ENCODE results near the gene BRAF. TPM values are rescaled to one million over a fixed set of nuclear protein-coding genes. Genes with fewer than 3 reads are reported as not detected.

The BRAF gene
- total RNA-seq, 1 experiment from 2014 or later, result 29.7 TPM

GRCh38 chr7:140723574-140723973 lies 201.2 kb downstream of the BRAF start (continued):
- TF ChIP-seq TCF7L2 (IDR thresholded peaks at IDR 0.05; ENCODE audit: borderline replicate concordance, extremely low read depth, insufficient read depth, insufficient read length), result no peak
- TF ChIP-seq SIN3A (IDR thresholded peaks at IDR 0.05; ENCODE audit: low read depth), result no peak
- no peak for TF ChIP-seq EZH2phosphoT487 (IDR thresholded peaks at IDR 0.05; ENCODE audit: borderline replicate concordance)
- TF ChIP-seq FOSL1 (IDR thresholded peaks at IDR 0.05; ENCODE audit: low read depth), result no peak
- no peak for TF ChIP-seq CEBPB (IDR thresholded peaks at IDR 0.05; ENCODE audit: low read depth)

- no peak for TF ChIP-seq SIN3A (IDR thresholded peaks at IDR 0.05; ENCODE audit: low read depth)
- TF ChIP-seq ZFX (IDR thresholded peaks at IDR 0.05), result no peak
- TF ChIP-seq YY1 (IDR thresholded peaks at IDR 0.05; ENCODE audit: extremely low read depth, insufficient replicate concordance, low read depth, low read length), result no peak
- ChIA-PET POLR2A (no interaction called here), RAD21 (ENCODE audit: low non-redundant PET in 1 of 2, low total read pairs in 2 of 2, uncharacterized antibody in 2 of 2, unreplicated experiment in 2 of 2) (no interaction called here), CTCF (no interaction called here)
- H3K4me3 ChIP-seq (replicated peaks in 1 of 2; ENCODE audit: low read depth in 1 of 2, low read length in 2 of 2), result no peak overlapping the region
- no peaks in the 10 kb centered on the region for H3K27me3 ChIP-seq (ENCODE audit: insufficient read depth, low read length)
- no peak for ATAC-seq
- H3K27ac ChIP-seq (ENCODE audit: low read depth, low read length), result no peak overlapping the region
- no peaks in the 10 kb centered on the region for H3K9me3 ChIP-seq (ENCODE audit: control insufficient read depth in 1 of 2, insufficient read depth in 1 of 2, low read depth in 1 of 2, low read length in 2 of 2)
- H3K4me2 ChIP-seq (ENCODE audit: low read length), result no peak overlapping the region
- H4K20me1 ChIP-seq (ENCODE audit: insufficient read depth), result no peaks in the 10 kb centered on the region
- no peak for DNase-seq (ENCODE audit: low read depth, low spot score)
- H3K36me3 ChIP-seq (ENCODE audit: control insufficient read depth in 1 of 2, insufficient read depth in 2 of 2, low read length in 2 of 2), result no peaks in the 10 kb centered on the region
- no peaks in the 10 kb centered on the region for H3K79me2 ChIP-seq (ENCODE audit: insufficient read depth, low read length)
- no peak overlapping the region for H2AFZ ChIP-seq (ENCODE audit: low read depth, low read length, poor library complexity, severe bottlenecking)
- no peak overlapping the region for H3K9ac ChIP-seq (ENCODE audit: low read length)
- BruUV-seq (replicated peaks), result no TSS peak
- no peaks in the 10 kb centered on the region for H3K9me2 ChIP-seq (ENCODE audit: insufficient read depth)
- H3K4me1 ChIP-seq (ENCODE audit: control insufficient read depth in 1 of 2, insufficient read depth in 2 of 2, low read length in 2 of 2), result no peaks in the 10 kb centered on the region
- intact Hi-C loops (cut with micrococcal nuclease), result no loop called here
These were observed 201.7 kb downstream of the BRAF start for GRCh38 chr7:140723006-140723405.

- BruUV-seq (replicated peaks), result no TSS peak
- no peak overlapping the region for H3K9ac ChIP-seq (ENCODE audit: low read length)
- no peak overlapping the region for H3K4me2 ChIP-seq (ENCODE audit: low read length)
- H3K9me3 ChIP-seq (ENCODE audit: control insufficient read depth in 1 of 2, insufficient read depth in 1 of 2, low read depth in 1 of 2, low read length in 2 of 2), result no peaks in the 10 kb centered on the region
- H3K9me2 ChIP-seq (ENCODE audit: insufficient read depth), result no peaks in the 10 kb centered on the region
- H4K20me1 ChIP-seq (ENCODE audit: insufficient read depth), result no peaks in the 10 kb centered on the region
- ChIA-PET RAD21 (ENCODE audit: low non-redundant PET in 1 of 2, low total read pairs in 2 of 2, uncharacterized antibody in 2 of 2, unreplicated experiment in 2 of 2) (no interaction called here), CTCF (no interaction called here), POLR2A (no interaction called here)
- no peaks in the 10 kb centered on the region for H3K36me3 ChIP-seq (ENCODE audit: control insufficient read depth in 1 of 2, insufficient read depth in 2 of 2, low read length in 2 of 2)
- H3K4me1 ChIP-seq (ENCODE audit: control insufficient read depth in 1 of 2, insufficient read depth in 2 of 2, low read length in 2 of 2), result no peaks in the 10 kb centered on the region
- no peaks in the 10 kb centered on the region for H3K27me3 ChIP-seq (ENCODE audit: insufficient read depth, low read length)
- H3K4me3 ChIP-seq (replicated peaks in 1 of 2; ENCODE audit: low read depth in 1 of 2, low read length in 2 of 2), result no peak overlapping the region
- no peak overlapping the region for H3K27ac ChIP-seq (ENCODE audit: low read depth, low read length)
- H2AFZ ChIP-seq (ENCODE audit: low read depth, low read length, poor library complexity, severe bottlenecking), result no peak overlapping the region
- ATAC-seq (no peak), DNase-seq (ENCODE audit: low read depth, low spot score) (no peak)
- intact Hi-C loops (cut with micrococcal nuclease), result no loop called here
- no peaks in the 10 kb centered on the region for H3K79me2 ChIP-seq (ENCODE audit: insufficient read depth, low read length)
- TF ChIP-seq CEBPB (IDR thresholded peaks at IDR 0.05; ENCODE audit: low read depth) (no peak), EZH2phosphoT487 (IDR thresholded peaks at IDR 0.05; ENCODE audit: borderline replicate concordance) (no peak), EZH2 (IDR thresholded peaks at IDR 0.05) (no peak), TCF7L2 (IDR thresholded peaks at IDR 0.05; ENCODE audit: borderline replicate concordance, extremely low read depth, insufficient read depth, insufficient read length) (no peak), JUND (IDR thresholded peaks at IDR 0.05) (no peak), POLR2AphosphoS5 (IDR thresholded peaks at IDR 0.05; ENCODE audit: low read depth, low read length) (no peak), FOSL1 (IDR thresholded peaks at IDR 0.05; ENCODE audit: low read depth) (no peak), RAD21 (IDR thresholded peaks at IDR 0.05; ENCODE audit: low read depth) (no peak), SIN3A (IDR thresholded peaks at IDR 0.05; ENCODE audit: low read depth) (no peak), ZBTB33 (IDR thresholded peaks at IDR 0.05; ENCODE audit: extremely low read depth, insufficient replicate concordance, low read length) (no peak), MAX (IDR thresholded peaks at IDR 0.05) (no peak), ZNF274 (IDR thresholded peaks at IDR 0.05; ENCODE audit: low read depth, low read length) (no peak)
These were observed 202.5 kb downstream of the BRAF start for GRCh38 chr7:140722254-140722653.

Measured in HCT116 (cell line).